Fibroblast of pulmonary artery (primary cell): ENCODE measurements around the gene VSIG1.

Experiments
- DNase-seq: peaks from one replicate; pipeline ENCODE4 v3.0.0-alpha.2; 2010; ENCODE audit warnings: low read depth
- H3K4me3 ChIP-seq: replicated peaks from 2 replicates; pipeline ENCODE4 v1.5.1; 2011; ENCODE audit warnings: low read depth, mild to moderate bottlenecking, control low read depth, low read length, moderate library complexity
- TF ChIP-seq, protein P1 (sequence below): IDR thresholded peaks from 2 replicates; pipeline ENCODE4 v1.5.1; 2011; ENCODE audit warnings: mild to moderate bottlenecking, control low read depth, low read length, inconsistent platforms; ENCODE audit errors: missing control alignments

VSIG1 gene

GRCh38 chrX:108044554-108045256, at the start of gene VSIG1:
Gene VSIG1, plus strand, starts transcription at chrX:108045065. Its CDS starts 66 bp downstream, at chrX:108045131.
- H3K4me3 ChIP-seq, result no peak within 1 kb of the TSS
- no peak for DNase-seq
- TF ChIP-seq, protein P1, sequence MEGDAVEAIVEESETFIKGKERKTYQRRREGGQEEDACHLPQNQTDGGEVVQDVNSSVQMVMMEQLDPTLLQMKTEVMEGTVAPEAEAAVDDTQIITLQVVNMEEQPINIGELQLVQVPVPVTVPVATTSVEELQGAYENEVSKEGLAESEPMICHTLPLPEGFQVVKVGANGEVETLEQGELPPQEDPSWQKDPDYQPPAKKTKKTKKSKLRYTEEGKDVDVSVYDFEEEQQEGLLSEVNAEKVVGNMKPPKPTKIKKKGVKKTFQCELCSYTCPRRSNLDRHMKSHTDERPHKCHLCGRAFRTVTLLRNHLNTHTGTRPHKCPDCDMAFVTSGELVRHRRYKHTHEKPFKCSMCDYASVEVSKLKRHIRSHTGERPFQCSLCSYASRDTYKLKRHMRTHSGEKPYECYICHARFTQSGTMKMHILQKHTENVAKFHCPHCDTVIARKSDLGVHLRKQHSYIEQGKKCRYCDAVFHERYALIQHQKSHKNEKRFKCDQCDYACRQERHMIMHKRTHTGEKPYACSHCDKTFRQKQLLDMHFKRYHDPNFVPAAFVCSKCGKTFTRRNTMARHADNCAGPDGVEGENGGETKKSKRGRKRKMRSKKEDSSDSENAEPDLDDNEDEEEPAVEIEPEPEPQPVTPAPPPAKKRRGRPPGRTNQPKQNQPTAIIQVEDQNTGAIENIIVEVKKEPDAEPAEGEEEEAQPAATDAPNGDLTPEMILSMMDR, result no peak

- DNase-seq, result no peak
- no peak overlapping the region for H3K4me3 ChIP-seq
- TF ChIP-seq, protein P1, result no peak
Observed at GRCh38 chrX:107996124-107996523, 48.7 kb upstream of the VSIG1 start.

GRCh38 chrX:108000751-108001150, 44.1 kb upstream of the VSIG1 start:
- no peak overlapping the region for H3K4me3 ChIP-seq
- TF ChIP-seq, protein P1, result no peak
- DNase-seq, result peak; percentile 13

- TF ChIP-seq, protein P1, result peak; percentile 60
- H3K4me3 ChIP-seq, result no peak overlapping the region
- peak; percentile 68 for DNase-seq
Observed at GRCh38 chrX:108001218-108001814, 43.5 kb upstream of the VSIG1 start.

DNA sequence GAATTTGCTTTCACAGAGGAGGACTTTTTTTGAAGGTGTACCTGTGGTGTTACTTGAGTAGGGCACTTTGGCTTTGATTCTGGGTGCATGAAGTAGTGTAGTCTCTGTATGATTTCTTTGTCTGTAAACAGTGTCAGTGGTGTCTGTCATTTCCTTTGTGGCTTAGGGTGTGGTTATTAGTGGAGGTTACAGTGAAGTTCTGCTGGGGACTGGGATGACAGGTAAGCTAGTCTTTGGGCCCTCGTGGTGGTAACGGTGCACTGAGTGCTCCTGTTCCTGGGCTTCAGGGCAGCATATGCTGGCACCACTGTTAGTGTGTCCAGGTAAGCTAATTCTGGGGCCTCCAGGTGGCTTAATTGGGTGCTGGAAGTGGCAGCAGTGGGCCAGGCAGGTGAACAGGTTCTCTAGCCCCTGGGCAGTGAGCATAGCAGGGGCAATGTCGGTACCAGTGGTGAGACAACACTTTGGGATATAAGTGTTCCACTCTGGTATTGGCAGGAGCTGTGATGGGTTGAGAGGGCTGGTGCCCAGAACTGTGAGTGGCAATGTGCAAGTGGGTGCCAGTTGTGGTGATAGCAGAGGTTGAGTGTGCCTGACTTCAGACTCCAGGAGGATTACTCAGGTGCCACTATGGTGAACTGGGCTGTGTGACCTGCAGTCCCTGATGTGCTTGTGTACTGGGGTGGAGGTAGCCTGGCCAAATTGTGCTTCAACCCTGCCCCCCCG, 26.0 kb upstream of the VSIG1 start:
- TF ChIP-seq, protein P1, result no peak
- no peak for DNase-seq
- no peak overlapping the region for H3K4me3 ChIP-seq

GRCh38 chrX:108019382-108019875, 25.4 kb upstream of the VSIG1 start:
- TF ChIP-seq, protein P1, result no peak
- no peak for DNase-seq
- H3K4me3 ChIP-seq, result no peak overlapping the region
